Heart left ventricle (tissue), 16 donors: Measurements from ENCODE around the gene GALNT14. TPM values are rescaled to one million over a fixed set of nuclear protein-coding genes. Genes with fewer than 3 reads are reported as not detected.

ENCODE experiments used
- ATAC-seq, 4 donors: fragments of 200-7000 bp; cut with Tn5 transposase; one replicate each; pipeline ENCODE4 v1.9.1; 2020 to 2022; ENCODE audit warnings: moderate library complexity in 4 of 4, mild to moderate bottlenecking in 3 of 4, moderate number of reproducible peaks in 1 of 4
- DNase-seq, 5 donors: peaks; one replicate each; pipeline ENCODE4 v3.0.0-alpha.2; 2020
- H3K27ac ChIP-seq, 12 donors: fragments of 200-600 bp; sonication (generic) in 4 of 12; one replicate each; pipeline versions ENCODE4 v1.5.0 to v1.8.0; 2016 to 2022; ENCODE audit warnings: mild to moderate bottlenecking in 2 of 12
- H3K27me3 ChIP-seq, 9 donors: fragments of 200-600 bp; sonication (generic) in 2 of 9; one replicate each; pipeline versions ENCODE4 v1.5.1 to v1.8.0; 2016 to 2022; ENCODE audit warnings: mild to moderate bottlenecking in 3 of 9
- H3K36me3 ChIP-seq, 9 donors: fragments of 200-600 bp; sonication (generic) in 2 of 9; one replicate each; pipeline versions ENCODE4 v1.5.0 to v1.8.0; 2018 to 2022; ENCODE audit warnings: mild to moderate bottlenecking in 2 of 9
- H3K4me1 ChIP-seq, 12 donors: fragments of 200-600 bp; sonication (generic) in 4 of 12; one replicate each; pipeline versions ENCODE4 v1.5.0 to v1.8.0; 2016 to 2022; ENCODE audit warnings: mild to moderate bottlenecking in 3 of 12
- H3K4me3 ChIP-seq, 12 donors: fragments of 200-600 bp; sonication (generic) in 4 of 12; one replicate each; pipeline versions ENCODE4 v1.5.0 to v1.8.0; 2017 to 2022; ENCODE audit warnings: mild to moderate bottlenecking in 9 of 12, moderate library complexity in 4 of 12
- H3K9me3 ChIP-seq, 12 donors: fragments of 200-600 bp; sonication (generic) in 4 of 12; one replicate each; pipeline versions ENCODE4 v1.5.0 to v1.8.0; 2016 to 2022; ENCODE audit warnings: mild to moderate bottlenecking in 1 of 12
- POLR2A ChIP-seq, 2 donors: fragments of 450-650 bp; IDR thresholded peaks; one replicate each; pipeline ENCODE4 v1.6.1; 2017; ENCODE audit warnings: antibody characterized with exemption in 2 of 2, mild to moderate bottlenecking in 2 of 2, moderate library complexity in 2 of 2
- WGBS, 4 donors: extraction: QIAGEN DNeasy Blood & Tissue Kit in 2 of 4; methylation state at CpG; one replicate each; pipeline versions ENCODE4 v1.1.5 to v1.1.7; 2013 to 2018; 5-methylcytosine and 5-hydroxymethylcytosine counted together
- intact Hi-C, 10 donors: fragments of 100-400 bp; cut with DNase I; formaldehyde crosslinking; loops; one replicate each; pipeline versions ENCODE4 v1.11.1 to v1.14.2; 2022
- polyA plus RNA-seq, 2 donors: library from polyadenylated mRNA; stranded (reverse); fragments of 200-250 nt; gene quantifications; one replicate each; pipeline ENCODE4 v1.2.3, GENCODE V29; 2013
- total RNA-seq, 9 donors: library from RNA; depleted of rRNA in 2 of 9; stranded (reverse); fragments of >200 nt in 2 of 9; fragmentation: NEBNext Ultra II Directional in 3 of 9; extraction: Animal tissue kit (Norgen Biotek cat#: 25700) in 3 of 9; gene quantifications; one replicate each; pipeline versions ENCODE4 v1.1.0 to v1.2.4, GENCODE V29; 2016 to 2023
- TF ChIP-seq, protein P1 (sequence below), 12 donors: fragments of 200-600 bp; sonication (generic) in 4 of 12; IDR thresholded peaks; one replicate each; pipeline versions ENCODE4 v1.5.0 to v1.8.0; 2018 to 2022; ENCODE audit warnings: antibody characterized with exemption in 12 of 12, mild to moderate bottlenecking in 5 of 12
- donor health status: ischemic (EF 13 %, LVEDD 7.1; RV severe dilation, severe dysfunction).
- donor health status: healthy with polysubstance abuse.
- donor health status: DM: no; HTN: yes; CAD: no.
- donor health status: DM: no; HTN: no; CAD: no.
- donor health status: ischemic (EF 25% LVEDD 6.9; RV normal size, moderate dysfunction).
- donor health status: ischemic (EF 25% LVEDD 5.7; RV mildly dilated, moderate dysfunction).
- donor health status: healthy.
- donor health status: DM: yes; HTN: yes; CAD: no.
- donor health status: ischemic (EF 35%, LVEDD 5.7; RV mildly dilated, moderate dysfunction).
- donor health status: nonischemic (EF 11% LVEDD 7.7; RV severe dilation, severe dysfunction).
- donor health status: DM: yes; HTN: yes; CAD: no.
- donor health status: PGD.
- donor health status: ischemic (EF 29% LVEDD 5.4; RV normal size, mild dysfunction).
- donor health status: nonischemic (EF 23%, LVEDD 6.1; RV moderate dilation, normal function).

GALNT14 gene
- total and polyA plus RNA-seq, 11 donors = 0.29 to 2.4 (median 1.0) TPM; not detected in 2

DNA sequence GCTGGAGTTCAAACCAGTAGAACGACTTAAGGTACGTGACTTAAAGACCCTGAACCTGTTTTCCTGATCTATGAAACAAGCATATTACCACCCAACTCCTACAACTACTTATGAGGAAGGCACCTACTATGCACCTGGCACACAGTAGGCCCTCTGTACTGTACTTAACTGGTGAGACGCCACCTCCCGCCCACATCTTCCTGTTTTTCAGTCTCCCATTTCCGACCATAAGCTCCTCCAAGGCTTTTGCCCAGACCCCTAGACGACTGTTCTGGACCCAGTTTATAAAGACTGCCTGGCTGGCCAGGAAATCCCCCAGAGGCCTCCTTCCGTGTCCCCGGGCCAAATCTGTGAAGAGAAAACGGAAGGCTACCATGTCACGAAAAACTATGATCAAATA is 1.5 kb downstream of the GALNT14 start:
- no peak for TF ChIP-seq POLR2A (IDR thresholded peaks at IDR 0.05)
- TF ChIP-seq, protein P1, sequence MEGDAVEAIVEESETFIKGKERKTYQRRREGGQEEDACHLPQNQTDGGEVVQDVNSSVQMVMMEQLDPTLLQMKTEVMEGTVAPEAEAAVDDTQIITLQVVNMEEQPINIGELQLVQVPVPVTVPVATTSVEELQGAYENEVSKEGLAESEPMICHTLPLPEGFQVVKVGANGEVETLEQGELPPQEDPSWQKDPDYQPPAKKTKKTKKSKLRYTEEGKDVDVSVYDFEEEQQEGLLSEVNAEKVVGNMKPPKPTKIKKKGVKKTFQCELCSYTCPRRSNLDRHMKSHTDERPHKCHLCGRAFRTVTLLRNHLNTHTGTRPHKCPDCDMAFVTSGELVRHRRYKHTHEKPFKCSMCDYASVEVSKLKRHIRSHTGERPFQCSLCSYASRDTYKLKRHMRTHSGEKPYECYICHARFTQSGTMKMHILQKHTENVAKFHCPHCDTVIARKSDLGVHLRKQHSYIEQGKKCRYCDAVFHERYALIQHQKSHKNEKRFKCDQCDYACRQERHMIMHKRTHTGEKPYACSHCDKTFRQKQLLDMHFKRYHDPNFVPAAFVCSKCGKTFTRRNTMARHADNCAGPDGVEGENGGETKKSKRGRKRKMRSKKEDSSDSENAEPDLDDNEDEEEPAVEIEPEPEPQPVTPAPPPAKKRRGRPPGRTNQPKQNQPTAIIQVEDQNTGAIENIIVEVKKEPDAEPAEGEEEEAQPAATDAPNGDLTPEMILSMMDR (IDR thresholded peaks at IDR 0.05) = no peak
- ATAC-seq = no peak

DNA sequence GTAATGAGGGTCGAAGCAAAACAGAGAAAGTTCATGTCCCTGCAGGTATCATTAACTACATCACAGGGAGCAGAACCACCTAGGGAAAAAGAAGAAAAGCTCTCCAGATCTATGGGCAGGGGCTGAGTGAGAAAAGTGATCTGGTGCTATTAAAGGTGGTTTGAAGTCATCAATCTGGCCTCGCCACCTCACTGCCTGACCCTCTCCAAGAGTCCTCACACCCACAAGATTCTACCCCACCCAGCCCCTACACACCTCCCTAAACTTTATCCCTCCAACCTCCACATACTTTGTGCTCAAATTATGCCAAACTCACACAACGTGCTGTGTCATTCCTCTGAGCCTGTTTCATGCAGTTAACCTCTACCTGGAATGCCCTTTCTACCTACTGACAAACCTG is 2.2 kb downstream of the GALNT14 start:
- TF ChIP-seq, protein P1 (IDR thresholded peaks at IDR 0.05) = no peak
- TF ChIP-seq POLR2A (IDR thresholded peaks at IDR 0.05) = no peak
- no peaks in the 10 kb centered on the region for H3K9me3 ChIP-seq
- peaks cover 9 to 53% (median 33%) of the 10 kb centered on the region in 9 donors for H3K27me3 ChIP-seq
- no peak overlapping the region for H3K27ac ChIP-seq
- DNase-seq = no peak
- no peak for ATAC-seq
- WGBS, 4 donors = 75 to 87% (median 79%) methylated on average over 3 of the region's 3 CpGs
- H3K4me1 ChIP-seq = peaks cover 4 to 19% (median 14%) of the 10 kb centered on the region in 12 donors
- intact Hi-C loops = loop anchor here in 1 of 10 donors (10.0 kb wide), 1 partner anchor 199 kb away; no protein-coding TSS in a partner anchor
- H3K4me3 ChIP-seq = no peak overlapping the region
- H3K36me3 ChIP-seq = no peaks in the 10 kb centered on the region

More for the DNA sequence above, 1.5 kb downstream of the GALNT14 start:
- peak overlapping the region in 3 of 12 donors; percentile 55 to 62 (median 61) for H3K4me3 ChIP-seq
- intact Hi-C loops = loop anchor here in 1 of 10 donors (10.0 kb wide), 1 partner anchor 198 kb away; no protein-coding TSS in a partner anchor
- no peaks in the 10 kb centered on the region for H3K36me3 ChIP-seq
- no peak overlapping the region for H3K27ac ChIP-seq
- H3K27me3 ChIP-seq = peaks cover 9 to 53% (median 33%) of the 10 kb centered on the region in 9 donors
- H3K9me3 ChIP-seq = no peaks in the 10 kb centered on the region
- no peak for DNase-seq
- WGBS, 4 donors = 50 to 59% (median 55%) methylated on average over 10 of the region's 10 CpGs
- peaks cover 4 to 19% (median 14%) of the 10 kb centered on the region in 12 donors for H3K4me1 ChIP-seq

DNA sequence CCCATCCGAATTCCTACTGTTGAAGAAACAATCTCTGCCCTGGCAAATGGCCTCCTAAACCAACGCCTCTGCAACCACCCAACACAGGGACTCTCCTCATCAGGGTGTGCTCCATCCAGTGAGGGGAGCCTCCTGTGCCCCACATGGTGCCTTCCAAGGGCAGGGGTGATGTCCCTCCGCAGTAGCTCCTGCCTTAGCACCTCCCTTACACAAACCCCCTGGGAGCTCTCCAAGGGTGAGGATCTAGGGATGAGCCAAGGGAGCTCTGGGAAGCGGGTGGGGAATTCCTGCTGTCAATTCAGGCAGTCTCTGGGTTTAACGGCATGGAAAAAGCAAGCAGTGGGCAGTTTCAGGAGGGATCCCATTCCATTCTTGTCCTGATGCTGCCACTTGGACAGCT is 3.8 kb downstream of the GALNT14 start:
- Histone ChIP-seq H3K36me3 (no peaks in the 10 kb centered on the region), H3K27me3 (peaks cover 9 to 51% (median 33%) of the 10 kb centered on the region in 9 donors), H3K27ac (no peak overlapping the region), H3K9me3 (no peaks in the 10 kb centered on the region), H3K4me1 (peaks cover 4 to 19% (median 14%) of the 10 kb centered on the region in 12 donors), H3K4me3 (no peak overlapping the region)
- TF ChIP-seq POLR2A (IDR thresholded peaks at IDR 0.05) = no peak
- TF ChIP-seq, protein P1 (IDR thresholded peaks at IDR 0.05) = no peak
- no peak for ATAC-seq
- intact Hi-C loops = loop anchor here in 1 of 10 donors (10.0 kb wide), 1 partner anchor 200 kb away; no protein-coding TSS in a partner anchor
- DNase-seq = no peak
- 82 to 95% (median 88%) methylated on average over 4 to 5 of the region's 5 CpGs for WGBS, 4 donors

DNA sequence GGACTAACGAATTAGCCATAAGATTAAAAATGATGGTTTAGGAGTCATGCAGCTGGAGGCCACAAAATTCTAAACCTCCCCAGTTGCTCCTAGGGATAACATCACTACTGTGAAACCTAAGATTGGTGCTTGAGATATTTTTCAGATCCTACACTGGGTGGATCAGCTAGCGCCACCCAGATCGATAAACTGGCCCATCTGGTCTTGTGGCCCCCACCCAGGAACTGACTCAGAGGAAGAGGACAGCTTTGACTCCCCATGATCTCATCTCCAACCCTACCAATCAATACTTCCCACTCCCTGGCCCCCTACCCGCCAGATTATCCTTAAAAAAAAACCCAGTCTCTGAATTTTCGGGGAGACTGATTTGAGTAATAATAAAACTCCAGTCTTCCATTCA is 5.5 kb downstream of the GALNT14 start:
- no peak for DNase-seq
- no peaks in the 10 kb centered on the region for H3K36me3 ChIP-seq
- H3K4me1 ChIP-seq = peaks cover 0 to 11% (median 5%) of the 10 kb centered on the region in 12 donors
- H3K27me3 ChIP-seq = peaks cover 7 to 34% (median 28%) of the 10 kb centered on the region in 9 donors
- ATAC-seq = no peak
- WGBS, 4 donors = 84 to 92% (median 87%) methylated on average over 5 of the region's 5 CpGs
- no peak overlapping the region for H3K27ac ChIP-seq
- H3K4me3 ChIP-seq = no peak overlapping the region
- H3K9me3 ChIP-seq = no peaks in the 10 kb centered on the region
- no peak for TF ChIP-seq POLR2A (IDR thresholded peaks at IDR 0.05)
- TF ChIP-seq, protein P1 (IDR thresholded peaks at IDR 0.05) = no peak
- intact Hi-C loops = loop anchor here in 1 of 10 donors (10.0 kb wide), 1 partner anchor 202 kb away; no protein-coding TSS in a partner anchor
